Cortex of kidney (tissue), 1 donor: Measurements from ENCODE around the gene GPC6.

ENCODE experiments used
- DNase-seq: peaks from one replicate; lab custom pipeline; 2025; lab: John Stamatoyannopoulos, UW

GPC6 gene

GRCh38 chr13:94413598-94413944, 1187.0 kb downstream of the GPC6 start:
- DNase-seq: no peak

GRCh38 chr13:94414141-94414540, 1187.5 kb downstream of the GPC6 start:
- DNase-seq: no peak

DNA sequence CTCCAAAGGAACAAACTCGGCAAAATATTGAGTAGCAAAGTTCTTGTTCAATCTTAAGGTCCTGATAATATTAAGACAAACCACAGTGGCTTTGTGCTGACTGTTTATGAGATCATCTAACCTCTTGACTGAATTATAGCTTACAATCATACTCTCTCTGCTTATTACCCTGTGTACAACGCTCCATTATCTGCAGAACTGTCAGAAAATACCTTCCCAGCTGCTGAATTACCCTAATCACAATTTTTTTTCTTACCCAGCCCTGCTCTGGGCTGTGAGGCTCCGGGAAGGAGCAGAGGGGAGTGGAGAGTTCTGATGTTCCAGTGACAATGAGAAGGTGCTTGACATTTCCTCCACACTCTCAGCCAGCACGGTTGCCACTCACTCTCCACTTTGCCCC, 1188.1 kb downstream of the GPC6 start:
- no peak for DNase-seq

- DNase-seq: no peak
These were observed 1189.1 kb downstream of the GPC6 start for GRCh38 chr13:94415500-94416237.

GRCh38 chr13:94416454-94417080, 1190.0 kb downstream of the GPC6 start:
- no peak for DNase-seq

GRCh38 chr13:94417294-94417693, 1190.7 kb downstream of the GPC6 start:
- no peak for DNase-seq

DNA sequence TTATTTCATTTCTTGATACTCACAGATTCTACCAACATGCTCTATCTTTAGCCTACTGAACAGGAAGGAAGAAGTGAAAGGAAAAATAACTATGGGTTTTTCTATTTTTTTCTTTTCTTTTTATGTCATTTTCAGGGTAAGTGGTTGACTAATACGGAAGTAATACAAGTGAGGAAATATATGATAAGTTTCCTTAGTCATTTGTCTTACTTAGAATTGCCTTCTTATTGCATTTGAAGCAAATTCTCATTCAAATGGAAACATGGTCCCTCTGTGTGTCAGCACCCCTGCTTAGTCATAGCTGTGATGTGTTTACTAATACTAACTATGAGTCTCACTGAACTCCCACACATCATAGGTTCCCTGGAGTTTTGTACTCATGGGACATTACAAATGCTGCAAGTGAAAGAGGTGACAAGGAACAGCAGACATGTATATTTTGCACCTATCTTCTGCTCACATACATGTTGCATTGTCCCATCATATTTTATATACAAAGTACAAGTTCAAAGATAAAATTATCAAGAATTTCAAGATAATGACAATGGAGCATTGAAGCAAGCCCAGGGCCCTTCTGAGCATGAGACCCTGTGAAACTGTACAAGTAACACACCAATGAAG, 1192.8 kb downstream of the GPC6 start:
- no peak for DNase-seq

DNA sequence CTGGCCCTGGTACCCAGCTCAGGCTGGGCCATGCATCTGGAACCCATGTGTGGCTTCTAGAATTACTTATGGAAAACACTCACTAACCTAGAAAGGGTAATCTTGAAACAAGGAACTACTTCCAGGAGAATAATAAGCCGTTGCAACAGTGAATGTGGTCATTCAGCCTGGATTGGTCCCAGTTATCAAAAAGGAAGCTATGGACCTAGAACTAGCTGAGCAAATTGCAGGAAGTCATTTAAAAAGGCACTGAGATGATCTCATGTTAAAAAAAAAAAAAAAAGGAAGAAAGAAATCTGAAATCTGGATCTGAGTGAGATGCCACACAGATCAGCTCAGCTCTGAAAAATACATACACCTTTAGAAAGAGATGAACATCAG, 1193.3 kb downstream of the GPC6 start:
- DNase-seq: no peak

- DNase-seq: no peak
These were observed 1200.8 kb downstream of the GPC6 start for GRCh38 chr13:94427313-94427953.

- DNase-seq: no peak
These were observed 1205.0 kb downstream of the GPC6 start for GRCh38 chr13:94431574-94431973.

- DNase-seq: no peak
These were observed 1205.4 kb downstream of the GPC6 start for GRCh38 chr13:94431987-94432386.

DNA sequence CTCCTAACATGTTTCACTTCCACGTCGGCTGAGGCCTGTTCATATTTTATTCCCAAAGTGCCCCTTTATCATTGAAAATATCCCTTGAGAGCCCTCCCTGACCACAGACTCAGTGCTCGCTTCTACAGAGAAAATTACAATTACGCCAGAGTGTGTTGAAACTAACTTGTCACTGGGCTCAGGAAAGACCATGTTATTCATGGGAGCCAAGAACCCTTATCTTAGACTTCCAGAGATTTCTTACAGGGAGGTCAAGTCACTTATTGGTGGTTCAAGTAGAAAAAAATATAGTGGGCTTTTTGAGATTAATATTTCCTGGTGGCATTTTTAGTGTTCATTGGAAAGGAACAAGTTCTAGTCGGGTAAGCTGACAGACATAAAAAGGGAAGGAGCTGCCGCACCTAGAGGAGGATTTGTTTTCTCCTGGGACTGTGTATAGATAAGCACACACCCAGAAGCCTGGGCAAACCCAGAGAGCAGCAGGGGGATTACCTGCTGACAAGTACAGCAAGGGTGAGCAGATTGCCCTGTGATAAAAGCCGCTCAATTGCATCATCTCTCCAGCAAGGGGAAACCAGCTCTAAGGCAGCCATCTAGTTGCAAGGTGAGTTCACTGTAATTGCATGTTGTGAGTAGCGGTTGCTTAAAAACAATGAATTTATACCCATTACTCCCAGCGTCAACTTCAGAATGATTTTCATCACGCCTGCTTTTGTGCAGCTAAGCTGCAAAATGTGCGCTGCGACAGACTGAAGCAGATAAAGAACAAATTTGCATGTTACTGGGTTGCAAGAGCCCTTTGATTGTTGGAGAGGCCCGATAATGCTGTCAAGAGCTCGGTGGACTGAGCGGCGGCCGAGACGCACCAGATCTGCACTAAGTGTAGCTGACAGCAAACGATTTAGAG, 1206.7 kb downstream of the GPC6 start:
- no peak for DNase-seq

GRCh38 chr13:94435604-94436226, 1209.1 kb downstream of the GPC6 start:
- no peak for DNase-seq

GRCh38 chr13:94444826-94445225, 1218.2 kb downstream of the GPC6 start:
- DNase-seq: no peak

GRCh38 chr13:94454334-94454733, 1227.7 kb downstream of the GPC6 start:
- DNase-seq: no peak

- DNase-seq: no peak
These were observed 1228.3 kb downstream of the GPC6 start for GRCh38 chr13:94454906-94455305.

DNA sequence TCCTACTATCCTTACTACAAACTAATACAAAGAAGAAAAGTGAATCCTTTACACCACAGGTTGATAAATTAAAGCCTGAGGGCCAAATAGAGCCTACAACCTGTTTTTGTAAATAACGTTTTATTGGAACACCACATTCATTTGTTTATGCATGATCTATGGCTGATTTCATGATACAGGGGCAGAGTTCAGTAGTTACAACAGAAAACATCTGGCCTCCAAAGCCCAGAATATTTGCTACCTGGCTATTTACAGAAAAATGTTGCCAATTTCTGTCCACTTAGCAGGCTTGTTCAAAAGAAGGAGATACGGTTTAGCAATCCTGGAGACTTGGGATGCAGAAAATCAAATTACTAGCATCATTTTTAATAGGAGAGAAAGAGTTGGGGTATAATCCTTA, 1228.8 kb downstream of the GPC6 start:
- no peak for DNase-seq
